GM19467 (cell line): ENCODE results near the gene SNX9.
"Not testable (repeated sequence)": the region's sequence is repeated elsewhere in the genome, so short reads cannot be mapped to it uniquely, and the experiment has no call there.

ENCODE experiments used
- ATAC-seq: cut with Tn5 transposase; IDR thresholded peaks from one replicate; pipeline ENCODE4 v1.9.1; 2021; ENCODE audit warnings: mild to moderate bottlenecking, moderate library complexity; ENCODE audit not compliant: unreplicated experiment

SNX9 gene

DNA sequence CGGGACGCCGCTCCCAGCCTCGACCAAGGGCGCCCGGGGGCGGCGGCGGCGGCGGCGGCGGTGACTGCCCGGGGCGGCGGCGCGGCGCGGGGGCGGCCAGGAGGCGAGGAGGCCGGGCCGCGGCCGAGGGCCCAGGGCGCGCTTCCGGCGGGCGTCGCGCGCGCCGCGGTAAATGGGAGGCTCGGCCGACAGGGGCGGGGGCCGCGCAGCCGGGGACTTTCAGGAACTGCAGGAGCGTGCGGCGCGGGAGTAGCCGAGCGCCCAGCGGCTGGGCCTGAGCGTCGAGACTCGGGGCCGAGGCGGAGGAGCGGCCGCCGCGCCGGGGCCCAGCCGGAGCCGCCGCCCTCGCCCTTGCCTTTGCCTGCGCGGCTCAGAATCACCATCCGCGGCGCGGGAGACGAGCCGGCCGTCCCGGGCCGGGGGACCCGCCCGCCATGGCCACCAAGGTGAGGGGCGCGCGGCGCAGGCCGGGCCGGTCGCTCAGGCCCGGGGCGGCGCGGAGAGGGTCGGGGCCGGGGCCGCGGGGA, at the start of gene SNX9:
SNX9 (plus strand) TSS at position 246 of the 527 bp plus-strand sequence; CDS start at position 435, 189 bp downstream.
- ATAC-seq, result peak; percentile 72

DNA sequence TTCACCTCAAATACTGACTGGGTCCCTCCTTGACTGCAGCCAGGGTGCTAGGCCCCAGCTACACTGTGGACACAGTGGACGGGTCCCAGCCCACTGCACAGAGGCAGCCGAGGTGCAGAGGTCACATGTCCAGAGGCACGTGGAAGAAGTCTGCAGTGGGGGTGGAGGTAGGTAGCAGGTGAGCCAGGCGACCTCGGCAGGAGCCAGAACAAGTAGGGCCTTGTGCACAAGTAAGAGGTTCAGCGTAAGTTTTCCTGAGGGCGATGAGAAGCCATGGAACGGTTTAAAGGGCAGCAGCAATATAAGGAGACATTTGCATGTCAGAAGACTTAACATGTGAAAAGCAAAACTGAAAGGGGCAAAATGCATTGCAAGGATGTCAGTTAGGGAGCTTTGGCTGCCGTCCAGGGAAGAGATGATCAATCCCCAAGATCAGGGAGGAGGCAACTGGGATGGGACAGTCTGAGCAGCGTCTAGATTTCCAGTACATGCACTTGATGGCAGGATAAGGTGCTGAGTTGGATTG, 49.7 kb upstream of the SNX9 start:
- ATAC-seq, result no peak

DNA sequence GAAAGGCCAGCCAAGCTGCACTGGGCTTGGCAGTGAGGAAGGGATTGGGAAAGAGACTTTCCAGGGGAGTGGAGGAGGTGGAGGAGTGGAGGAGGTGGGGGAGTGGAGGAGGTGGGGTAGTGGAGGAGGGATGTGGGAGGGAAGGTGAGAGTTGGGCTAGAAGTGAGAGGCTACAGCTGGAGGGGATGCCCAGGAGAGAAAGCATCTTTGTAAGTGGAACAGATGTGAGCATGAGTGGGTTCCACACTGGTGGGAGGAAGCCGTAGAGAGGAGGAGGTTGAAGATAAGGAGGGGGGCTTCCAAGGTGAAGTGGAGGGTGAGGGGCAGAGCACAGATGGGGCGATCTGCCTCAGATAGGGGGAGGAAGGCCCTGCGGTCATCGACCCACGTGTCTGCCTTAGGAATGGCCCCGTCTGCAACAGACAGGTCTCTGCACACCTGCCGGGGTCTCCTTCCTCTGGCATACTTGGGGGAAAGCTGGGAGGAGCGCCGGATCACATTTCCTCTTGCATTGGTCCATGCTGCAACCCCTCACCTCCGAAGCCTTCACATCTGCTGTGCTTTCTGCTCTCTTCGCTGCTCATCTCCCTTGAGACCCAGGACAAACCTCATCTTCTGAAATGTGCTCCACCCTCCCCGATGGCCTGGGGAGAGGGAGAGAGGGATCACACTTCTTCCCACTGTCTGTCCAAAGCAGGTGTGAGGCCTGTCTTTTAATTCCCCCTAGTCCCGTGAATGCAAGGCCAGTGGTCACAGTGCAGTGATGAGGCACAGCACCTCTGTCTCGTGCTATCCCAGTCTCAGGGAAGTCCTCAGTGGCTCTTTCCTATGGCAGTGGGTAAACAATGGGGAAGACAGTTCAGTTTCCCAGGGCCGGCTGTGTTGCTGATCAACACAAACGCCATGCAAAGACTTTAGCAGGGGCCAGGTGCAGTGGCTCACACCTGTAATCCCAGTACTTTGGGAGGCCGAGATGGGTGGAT, 48.6 kb upstream of the SNX9 start:
- ATAC-seq, result no peak

DNA sequence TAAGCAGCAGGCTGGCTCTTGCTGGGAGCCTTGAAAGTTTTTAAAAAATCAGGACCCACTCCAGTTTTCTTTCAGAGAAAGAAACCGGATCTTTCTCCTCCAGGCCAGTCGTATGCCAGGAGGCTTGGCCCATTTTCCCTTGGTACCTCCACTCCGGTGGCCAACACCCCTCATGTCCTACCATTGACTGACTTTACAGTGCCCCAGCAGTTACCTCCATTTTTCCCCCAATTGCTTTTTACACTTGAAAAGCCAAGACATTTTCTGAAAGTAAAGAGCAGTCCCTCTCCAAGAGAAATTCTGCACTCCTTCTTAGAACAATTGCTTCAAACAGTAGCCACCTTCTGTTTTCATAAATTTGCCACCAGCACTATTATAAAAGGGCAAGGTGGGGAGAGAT, 47.7 kb upstream of the SNX9 start:
- ATAC-seq, result no peak

DNA sequence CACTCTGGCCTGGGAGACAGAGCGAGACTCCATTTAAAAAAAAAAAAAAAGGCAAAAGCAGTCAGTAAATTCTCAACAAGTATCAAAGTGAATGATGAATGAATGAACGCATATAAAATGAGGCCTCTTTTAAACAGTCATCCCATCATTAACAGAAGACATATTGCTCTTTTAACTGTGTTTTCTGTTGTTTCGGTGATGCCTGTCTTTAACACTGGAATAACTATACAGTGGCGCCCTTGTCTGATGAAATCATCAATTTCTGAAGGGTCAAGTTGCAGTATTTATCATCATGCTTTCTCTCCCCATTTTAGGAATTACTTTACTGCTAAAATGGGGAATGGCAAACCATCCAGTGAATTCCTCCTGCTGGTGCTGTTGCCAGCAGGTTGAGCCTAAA, 45.7 kb upstream of the SNX9 start:
- ATAC-seq, result no peak

DNA sequence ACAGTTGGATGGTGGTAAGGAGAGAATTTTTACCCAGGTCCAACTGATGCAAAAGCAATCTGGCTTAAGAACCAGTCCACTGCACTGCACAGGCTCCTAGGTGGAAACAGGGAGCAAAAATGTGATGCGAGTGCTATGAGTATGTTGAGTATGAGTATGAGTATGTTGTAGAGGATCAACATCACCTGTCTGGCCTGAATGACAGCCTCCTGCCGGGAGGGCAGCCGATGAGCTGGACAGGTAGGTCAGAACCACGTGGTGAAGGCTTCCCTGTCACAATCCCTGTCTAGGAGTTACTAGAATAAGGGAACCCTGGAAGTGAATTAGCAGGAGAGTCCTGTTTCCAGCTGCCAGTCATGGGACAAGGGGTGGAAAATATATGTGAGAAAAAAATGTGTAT, 44.3 kb upstream of the SNX9 start:
- ATAC-seq, result no peak

DNA sequence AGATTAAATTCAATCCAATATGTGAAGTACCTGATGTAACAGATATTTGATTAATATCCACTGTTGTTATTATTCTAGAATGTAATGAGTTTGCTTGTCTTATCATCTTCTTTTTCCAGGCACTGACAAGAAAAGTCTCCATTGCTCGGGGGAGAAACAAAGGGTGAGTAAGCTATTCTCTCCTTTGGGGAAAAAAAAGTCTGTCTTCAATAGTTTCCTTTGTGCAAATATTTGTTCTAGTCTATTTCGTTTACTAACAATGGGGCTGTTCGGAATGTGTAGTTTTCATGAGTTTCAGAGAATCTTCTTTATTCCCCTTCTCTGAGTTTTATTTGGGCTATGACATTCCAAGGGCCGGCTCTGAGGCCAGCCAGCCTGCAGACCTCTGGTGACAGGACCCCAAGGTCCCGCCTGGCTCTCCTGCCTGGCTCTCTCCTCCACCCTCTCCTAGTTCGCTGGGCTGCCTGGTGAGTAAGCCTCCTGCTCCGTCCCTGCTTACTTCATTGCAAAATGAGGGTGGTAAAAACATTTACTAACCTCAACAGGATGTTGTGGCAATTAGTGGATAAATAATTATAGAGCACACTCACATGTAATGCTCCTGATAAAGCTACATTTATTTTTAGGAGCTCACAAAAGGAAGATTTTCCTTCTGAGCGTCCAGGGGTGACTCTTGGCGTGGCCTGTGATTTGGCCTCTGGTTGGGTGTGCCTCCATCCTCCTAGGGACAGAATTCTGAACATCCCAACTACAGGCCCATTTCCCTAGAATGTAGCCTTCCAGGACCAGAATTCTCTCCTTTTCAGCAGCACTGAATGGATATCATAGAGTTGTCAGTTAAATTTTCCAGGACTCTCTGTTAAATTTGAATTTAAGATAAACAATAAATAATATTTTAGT, 43.1 kb upstream of the SNX9 start:
- no peak for ATAC-seq

DNA sequence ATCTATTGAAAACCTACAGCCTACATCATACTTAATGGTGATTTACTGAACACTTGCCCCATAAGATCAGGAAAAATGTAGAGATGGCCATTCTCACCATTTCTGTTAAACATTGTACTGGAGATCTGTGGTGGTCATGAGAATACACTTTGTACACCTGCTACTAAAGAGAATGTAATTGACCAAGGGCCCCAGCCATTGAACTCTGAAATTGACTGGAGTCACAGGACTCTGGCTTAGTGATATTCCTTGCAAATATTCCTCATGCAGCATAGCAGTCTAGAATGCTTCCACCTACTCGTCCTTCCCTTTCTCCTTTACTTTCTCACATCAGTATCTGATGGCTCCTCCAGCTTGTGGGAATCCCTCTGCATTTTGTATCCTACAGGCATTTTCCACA, 37.4 kb upstream of the SNX9 start:
- ATAC-seq, result no peak

DNA sequence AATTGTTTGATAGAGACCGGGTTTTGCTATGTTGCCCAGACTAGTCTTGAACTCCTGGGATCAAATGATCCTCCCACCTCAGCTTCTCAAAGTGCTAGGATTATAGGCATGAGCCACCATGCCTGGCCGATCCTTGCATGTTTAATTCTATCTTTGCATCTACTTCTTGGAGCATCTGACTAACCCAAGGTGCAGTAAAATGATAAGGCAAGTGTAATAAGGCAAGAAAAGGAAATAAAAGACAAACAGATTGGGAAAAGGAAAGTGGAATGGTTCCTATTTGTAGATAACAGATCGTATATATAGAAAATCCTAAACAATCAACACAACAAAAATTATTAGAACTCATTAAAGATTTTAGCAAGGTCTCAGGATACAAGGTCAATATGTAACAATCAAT, 36.8 kb upstream of the SNX9 start:
- no peak for ATAC-seq

DNA sequence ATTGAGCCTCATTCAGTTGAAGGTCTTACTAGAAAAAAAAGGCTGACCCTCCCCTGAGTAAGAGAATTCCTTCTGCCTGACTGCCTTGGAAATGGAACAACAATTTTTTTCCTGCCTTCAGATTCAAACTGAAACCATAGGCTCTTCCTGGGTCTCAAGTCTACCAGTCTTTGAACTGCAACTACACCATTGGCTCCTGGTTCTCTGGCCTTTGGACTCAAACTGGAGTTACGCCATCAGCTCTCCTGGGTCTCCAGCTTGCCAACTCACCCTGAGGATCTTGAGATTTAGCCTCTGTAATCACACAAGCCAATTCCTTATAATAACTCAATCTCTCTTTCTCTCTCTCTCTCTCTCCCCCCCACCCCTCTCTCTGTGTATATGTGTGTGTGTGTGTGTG, 36.0 kb upstream of the SNX9 start:
- ATAC-seq, result no peak

DNA sequence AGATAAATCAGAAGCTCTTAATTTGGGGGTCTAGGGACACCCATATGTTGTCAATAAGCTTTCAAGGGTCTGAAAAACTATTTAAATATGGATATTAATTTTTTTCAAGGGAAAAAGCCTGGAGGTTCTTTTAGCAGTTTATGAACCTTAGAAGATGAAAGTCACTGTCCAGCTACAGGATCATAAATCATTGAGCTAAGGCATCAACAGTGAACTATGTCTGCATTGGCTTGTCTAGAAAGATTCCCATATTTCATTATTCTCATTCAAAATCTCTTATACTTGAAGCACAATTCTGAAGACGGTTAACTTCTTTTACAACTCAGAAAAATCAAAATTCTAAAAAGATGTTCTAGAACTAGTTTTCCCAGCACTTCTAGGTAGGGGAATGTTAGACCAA, 34.9 kb upstream of the SNX9 start:
- ATAC-seq, result no peak

DNA sequence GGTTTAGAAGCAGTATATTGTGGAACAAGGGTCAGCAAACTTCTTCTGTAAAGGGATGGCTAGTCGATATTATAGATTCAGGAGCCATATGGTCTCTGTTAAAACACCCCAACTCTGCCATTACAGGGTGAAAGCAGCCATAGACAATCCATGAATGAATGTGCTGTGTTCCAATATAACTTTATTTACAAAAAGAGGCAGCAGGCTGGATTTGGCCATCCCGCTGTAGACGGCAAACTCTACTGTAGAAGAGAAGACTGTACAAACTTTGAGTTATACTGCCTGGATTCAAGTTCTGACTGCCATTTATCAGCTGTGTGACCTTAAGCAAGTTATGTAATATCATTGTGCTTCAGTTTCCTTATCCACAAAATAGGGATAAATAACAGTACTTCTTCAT, 33.7 kb upstream of the SNX9 start:
- no peak for ATAC-seq

DNA sequence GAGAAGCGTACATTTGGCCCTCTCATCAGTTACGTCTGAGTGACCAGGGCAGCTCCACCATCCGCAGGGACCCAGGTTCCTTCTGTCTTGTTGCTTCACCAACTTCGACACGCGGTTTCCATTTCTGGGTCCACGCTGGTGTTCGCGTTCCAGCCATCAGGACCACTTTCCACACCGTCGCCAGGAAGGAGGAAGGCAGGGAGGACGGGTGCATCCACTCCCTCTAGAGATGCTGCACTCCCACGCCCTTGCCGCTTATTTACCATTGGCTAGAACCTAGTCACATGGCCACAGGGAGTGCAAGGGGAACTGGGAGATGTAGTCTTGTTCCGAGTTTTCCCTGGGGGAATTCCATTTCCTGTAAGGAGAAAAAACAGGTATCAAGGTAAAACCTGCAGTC, 33.2 kb upstream of the SNX9 start:
- no peak for ATAC-seq

DNA sequence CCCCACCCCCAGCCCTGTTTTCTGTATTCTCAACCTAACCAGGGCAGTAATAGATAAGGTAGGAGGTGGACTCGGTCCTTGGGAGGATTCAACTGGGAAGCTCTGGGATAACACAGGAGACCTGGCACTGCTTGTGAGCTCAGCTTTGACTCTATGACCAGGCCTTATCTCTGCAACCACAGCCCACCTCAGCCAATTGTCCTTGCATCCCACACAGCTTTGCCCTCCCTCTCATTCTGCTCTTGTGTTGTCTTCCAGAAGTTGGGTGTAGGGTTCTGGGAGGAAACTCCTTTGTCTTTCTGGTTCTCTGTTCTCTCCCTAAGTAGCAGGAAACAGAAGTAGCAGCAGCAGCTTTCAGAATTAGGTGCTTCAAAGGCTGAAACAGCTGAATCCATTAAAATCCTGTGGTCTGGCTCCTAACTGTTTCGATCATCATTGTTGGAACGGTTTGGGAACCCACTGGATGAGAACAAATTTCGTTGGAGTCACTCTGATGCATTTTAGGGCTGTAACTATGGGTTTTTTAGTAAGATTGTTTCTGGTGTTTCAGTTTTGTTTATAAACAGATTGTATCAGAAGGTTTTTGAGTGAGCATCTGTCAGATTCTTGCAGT, 32.4 kb upstream of the SNX9 start:
- ATAC-seq, result no peak

DNA sequence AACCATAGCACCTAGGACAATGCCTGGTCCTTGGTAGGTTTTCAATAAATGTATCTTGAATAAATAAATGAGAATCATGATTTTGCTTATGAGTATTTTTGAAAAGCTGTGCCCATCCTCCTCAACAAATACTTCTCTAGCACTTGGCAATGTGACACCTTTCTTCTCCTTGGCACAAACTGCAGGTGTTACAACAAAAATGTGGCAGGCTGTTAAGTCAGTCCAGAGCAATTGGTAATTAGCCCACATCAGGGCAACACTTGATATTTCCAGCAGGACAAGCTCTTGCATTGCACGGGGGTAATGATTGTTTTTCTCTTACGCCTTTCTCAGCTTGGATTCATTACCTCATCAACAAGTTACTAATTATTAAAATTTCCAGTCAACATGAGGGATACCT, 31.6 kb upstream of the SNX9 start:
- no peak for ATAC-seq

DNA sequence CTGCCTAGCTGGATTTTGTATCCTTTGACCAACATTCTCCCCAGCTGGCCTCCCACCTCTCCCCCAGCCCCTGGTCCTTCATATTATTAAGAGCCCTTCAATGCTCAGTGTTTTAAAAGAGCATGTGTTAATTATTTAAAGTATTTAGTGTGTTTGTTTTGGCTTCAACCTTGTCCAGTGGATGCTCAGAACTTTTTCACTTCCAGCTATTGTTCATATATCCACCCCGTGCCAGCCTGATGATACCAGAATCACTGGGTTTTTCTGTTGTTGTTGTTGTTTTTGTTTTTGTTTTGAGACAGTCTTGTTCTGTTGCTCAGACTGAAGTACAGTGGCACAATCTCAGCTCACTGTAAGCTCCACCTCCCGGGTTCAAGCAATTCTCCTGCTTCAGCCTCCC, 30.4 kb upstream of the SNX9 start:
- ATAC-seq, result no peak

DNA sequence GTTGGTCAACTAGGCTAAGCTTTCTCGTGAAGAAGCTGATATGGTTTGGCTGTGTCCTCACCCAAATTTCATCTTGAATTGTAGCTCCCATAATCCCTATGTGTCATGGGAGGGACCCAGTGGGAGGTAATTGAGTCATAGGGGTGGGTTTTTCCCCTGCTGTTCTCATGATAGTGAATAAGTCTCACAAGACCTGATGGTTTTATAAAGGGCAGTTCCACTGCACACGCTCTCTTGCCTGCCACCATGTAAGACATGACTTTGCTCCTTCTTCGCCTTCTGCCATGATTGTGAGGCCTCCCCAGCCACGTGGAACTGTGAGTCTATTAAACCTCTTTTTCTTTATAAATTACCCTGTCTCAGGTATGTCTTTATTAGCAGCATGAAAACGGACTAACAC, 29.0 kb upstream of the SNX9 start:
- not testable (repeated sequence) for ATAC-seq

DNA sequence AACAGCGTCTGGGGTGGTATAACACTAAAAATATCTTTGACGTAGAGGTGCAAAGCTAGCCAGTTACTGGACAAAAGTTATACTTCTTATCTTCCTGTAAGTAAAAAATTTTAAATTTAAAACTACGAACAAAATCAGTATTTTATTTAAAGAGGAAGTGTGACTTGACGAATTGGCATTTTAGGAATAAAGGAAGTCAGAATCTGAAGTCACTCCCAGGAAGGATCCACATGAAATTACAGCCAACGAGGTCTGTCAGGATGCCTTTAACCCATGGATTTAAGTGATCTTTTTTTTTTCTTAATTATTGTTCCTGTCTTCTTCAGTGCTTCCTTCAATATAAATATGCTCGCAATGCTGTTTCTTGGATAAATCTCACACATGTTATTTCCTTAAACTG, 27.2 kb upstream of the SNX9 start:
- no peak for ATAC-seq

DNA sequence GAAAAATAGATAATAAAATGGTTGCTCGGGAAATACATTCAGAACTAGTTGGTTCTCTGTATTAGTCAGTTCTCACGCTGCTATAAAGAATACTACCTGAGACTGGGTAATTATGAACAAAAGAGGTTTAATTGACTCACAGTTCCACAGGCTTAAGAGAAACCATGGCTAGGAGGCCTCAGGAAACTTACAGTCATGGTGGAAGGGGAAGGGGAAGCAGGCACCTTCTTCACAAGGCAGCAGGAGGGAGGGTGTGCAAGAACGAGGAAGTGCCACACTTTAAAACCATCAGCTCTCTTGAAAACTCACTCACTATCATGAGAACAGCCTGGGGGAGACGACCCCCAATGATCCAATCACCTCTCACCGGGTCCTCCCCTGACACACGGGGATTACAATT, 24.2 kb upstream of the SNX9 start:
- ATAC-seq, result no peak

DNA sequence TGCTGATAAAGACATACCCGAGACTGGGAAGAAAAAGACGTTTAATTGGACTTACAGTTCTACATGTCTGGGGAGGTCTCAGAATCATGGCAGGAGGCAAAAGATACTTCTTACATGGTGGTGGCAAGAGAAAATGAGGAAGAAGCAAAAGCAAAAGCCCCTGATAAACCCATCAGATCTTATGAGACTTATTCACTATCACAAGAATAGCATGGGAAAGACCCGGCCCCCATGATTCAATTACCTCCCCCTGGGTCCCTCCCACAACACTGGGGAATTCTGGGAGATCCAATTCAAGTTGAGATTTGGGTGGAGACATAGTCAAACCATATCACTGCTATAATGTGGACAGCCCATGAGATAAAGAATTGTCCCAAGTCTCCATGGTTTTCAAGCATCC, 23.5 kb upstream of the SNX9 start:
- ATAC-seq, result not testable (repeated sequence)
